Measurements from ENCODE around the gene SCGN.

The SCGN gene

GRCh38 chr6:25640446-25640845 is 11.6 kb upstream of the SCGN start:
- ChIA-PET POLR2A (no interaction called here), CTCF (interaction anchor here (0.5 to 2.2 kb wide), 4 partner anchors 17 to 148 kb away, joined by 3 to 7 read pairs (median 4); no protein-coding TSS in a partner anchor)
- no peaks in the 10 kb centered on the region for H3K4me1 ChIP-seq (ENCODE audit: control insufficient read depth, insufficient read depth, low read length)
- H3K9me3 ChIP-seq (ENCODE audit: control insufficient read depth, insufficient read depth, low read depth, low read length) = no peaks in the 10 kb centered on the region
- H3K4me3 ChIP-seq (ENCODE audit: low read depth, low read length) = no peak overlapping the region
- TF ChIP-seq ELK4 (IDR thresholded peaks at IDR 0.05; ENCODE audit: borderline replicate concordance, low read depth, low read length) (no peak), ZNF449 (tag by site-specific recombination; IDR thresholded peaks at IDR 0.05) (no peak), ZNF184 (tag by site-specific recombination; IDR thresholded peaks at IDR 0.05) (no peak), ZNF280C (tag by site-specific recombination; IDR thresholded peaks at IDR 0.05) (no peak), ZNF266 (tag by site-specific recombination; IDR thresholded peaks at IDR 0.05; ENCODE audit: low read depth) (no peak)
- no peaks in the 10 kb centered on the region for H3K36me3 ChIP-seq (ENCODE audit: control insufficient read depth in 2 of 2, insufficient read depth in 1 of 2, low read length in 2 of 2)
- no peak overlapping the region for H3K27ac ChIP-seq (ENCODE audit: extremely low read depth, low read depth, low read length)

GRCh38 chr6:25640891-25641290 is 11.1 kb upstream of the SCGN start:
- no peaks in the 10 kb centered on the region for H3K36me3 ChIP-seq (ENCODE audit: control insufficient read depth in 2 of 2, insufficient read depth in 1 of 2, low read length in 2 of 2)
- ChIA-PET CTCF (interaction anchor here (1.8 to 2.2 kb wide), 2 partner anchors 79 to 148 kb away, joined by 5 to 7 read pairs; no protein-coding TSS in a partner anchor), POLR2A (no interaction called here)
- no peak for TF ChIP-seq ZNF513 (tag by site-specific recombination; IDR thresholded peaks at IDR 0.05)
- no peak for TF ChIP-seq ZNF354C (tag by site-specific recombination; IDR thresholded peaks at IDR 0.05; ENCODE audit: borderline replicate concordance, low read depth)
- TF ChIP-seq ZSCAN16 (tag by site-specific recombination; IDR thresholded peaks at IDR 0.05) = no peak
- no peak for TF ChIP-seq ZNF692 (tag by site-specific recombination; IDR thresholded peaks at IDR 0.05)
- TF ChIP-seq EGR2 (tag by site-specific recombination; IDR thresholded peaks at IDR 0.05; ENCODE audit: low read depth) = no peak
- TF ChIP-seq PRDM1 (tag by site-specific recombination; IDR thresholded peaks at IDR 0.05) = no peak
- H3K27ac ChIP-seq (ENCODE audit: extremely low read depth, low read depth, low read length) = no peak overlapping the region
- H3K4me1 ChIP-seq (ENCODE audit: control insufficient read depth, insufficient read depth, low read length) = no peaks in the 10 kb centered on the region
- H3K4me3 ChIP-seq (ENCODE audit: low read depth, low read length) = no peak overlapping the region
- H3K9me3 ChIP-seq (ENCODE audit: control insufficient read depth, insufficient read depth, low read depth, low read length) = no peaks in the 10 kb centered on the region

GRCh38 chr6:25641377-25641776 is 10.6 kb upstream of the SCGN start:
- H3K9me3 ChIP-seq (ENCODE audit: control insufficient read depth, insufficient read depth, low read depth, low read length) = no peaks in the 10 kb centered on the region
- no peak overlapping the region for H3K4me3 ChIP-seq (ENCODE audit: low read depth, low read length)
- POLR2A ChIA-PET = no interaction called here
- no peak overlapping the region for H3K27ac ChIP-seq (ENCODE audit: extremely low read depth, low read depth, low read length)
- no peaks in the 10 kb centered on the region for H3K4me1 ChIP-seq (ENCODE audit: control insufficient read depth, insufficient read depth, low read length)
- CTCF ChIA-PET = interaction anchor here (1.0 to 2.2 kb wide), 3 partner anchors 39 to 147 kb away, joined by 5 to 7 read pairs (median 5); no protein-coding TSS in a partner anchor
- no peaks in the 10 kb centered on the region for H3K36me3 ChIP-seq (ENCODE audit: control insufficient read depth in 2 of 2, insufficient read depth in 1 of 2, low read length in 2 of 2)
- TF ChIP-seq ZNF221 (tag by site-specific recombination; IDR thresholded peaks at IDR 0.05; ENCODE audit: borderline replicate concordance) (no peak), ZNF354C (tag by site-specific recombination; IDR thresholded peaks at IDR 0.05; ENCODE audit: borderline replicate concordance, low read depth) (no peak), ZNF23 (tag by site-specific recombination; IDR thresholded peaks at IDR 0.05; ENCODE audit: borderline replicate concordance) (no peak), ZBTB44 (tag by site-specific recombination; IDR thresholded peaks at IDR 0.05) (no peak), ZNF777 (tag by site-specific recombination; IDR thresholded peaks at IDR 0.05; ENCODE audit: borderline replicate concordance) (no peak), ATF2 (tag by site-specific recombination; IDR thresholded peaks at IDR 0.05; ENCODE audit: low read depth) (no peak), ZNF48 (tag by site-specific recombination; IDR thresholded peaks at IDR 0.05) (no peak), ZNF580 (tag by site-specific recombination; IDR thresholded peaks at IDR 0.05) (no peak), HOXA7 (CRISPR knock-in tag; IDR thresholded peaks at IDR 0.05; ENCODE audit: borderline replicate concordance) (no peak)
